ENCODE measurements around the gene NEMP2.
"Not testable (repeated sequence)": the region's sequence is repeated elsewhere in the genome, so short reads cannot be mapped to it uniquely, and the experiment has no call there.

Gene NEMP2

DNA sequence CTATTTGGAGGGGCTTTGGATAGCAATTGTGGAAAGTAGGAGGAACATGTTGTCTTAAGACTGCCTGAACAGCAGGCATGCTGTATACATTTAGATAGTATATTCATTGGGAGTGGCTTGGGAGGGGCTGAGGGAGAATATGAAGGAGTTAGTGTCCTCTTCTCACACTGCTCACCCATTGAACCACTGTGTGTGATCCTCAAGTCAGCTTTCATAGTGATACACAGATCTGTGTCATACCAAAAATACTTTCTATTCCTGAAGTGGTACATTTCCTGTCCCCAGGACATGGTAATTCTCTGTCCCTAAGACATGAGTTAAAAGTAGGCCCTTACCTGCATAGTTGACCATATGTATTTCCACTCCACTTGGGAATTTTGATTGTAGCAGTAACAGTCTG, 9.6 kb downstream of the NEMP2 start:
- DNase-seq, result no peak

- no peak for DNase-seq
These were observed 14.4 kb downstream of the NEMP2 start for GRCh38 chr2:190519975-190520767.

- no peak for DNase-seq
These were observed 17.1 kb downstream of the NEMP2 start for GRCh38 chr2:190517468-190517867.

DNA sequence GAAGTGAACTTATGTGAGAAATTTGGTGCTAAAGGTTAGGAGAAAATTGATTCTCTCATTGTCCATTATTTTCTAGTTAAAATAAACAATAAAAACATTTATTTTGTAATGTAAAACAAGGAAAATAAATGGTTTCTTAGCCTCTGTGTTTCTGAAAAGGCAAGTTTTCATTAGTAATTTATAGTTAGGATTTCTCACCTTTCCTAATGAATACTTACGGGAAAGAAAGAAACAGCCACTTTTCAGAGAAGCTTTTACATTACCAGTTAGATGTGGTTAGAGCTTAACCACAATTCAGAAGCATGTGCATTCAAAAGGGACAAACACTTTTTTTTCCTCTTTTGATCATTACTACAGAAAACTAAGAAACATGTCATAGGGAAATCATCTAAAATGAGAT, 18.8 kb downstream of the NEMP2 start:
- no peak for DNase-seq

DNA sequence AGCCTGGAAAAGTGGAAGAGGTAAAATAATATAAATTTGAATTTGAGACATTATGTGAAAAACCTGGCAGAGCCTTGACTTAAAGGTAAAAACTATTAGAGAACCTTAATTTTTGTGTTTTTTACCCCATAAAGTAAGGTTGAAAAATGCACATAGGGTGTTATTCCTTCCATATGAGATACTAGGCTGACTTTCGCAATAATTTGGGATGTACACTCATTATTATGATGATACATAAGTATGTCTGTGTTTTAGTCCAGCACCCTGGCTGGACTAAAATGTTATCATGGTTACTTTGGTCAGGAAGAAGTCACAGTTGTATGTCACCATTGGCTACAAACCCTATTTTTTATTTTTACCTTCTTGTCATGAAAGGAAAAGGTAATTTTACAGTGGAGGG, 19.8 kb downstream of the NEMP2 start:
- no peak for DNase-seq

- DNase-seq, result no peak
These were observed 20.6 kb downstream of the NEMP2 start for GRCh38 chr2:190513877-190514276.

GRCh38 chr2:190512539-190513095, 21.9 kb downstream of the NEMP2 start:
- no peak for DNase-seq

GRCh38 chr2:190511104-190511503, 23.4 kb downstream of the NEMP2 start:
- no peak for DNase-seq

DNA sequence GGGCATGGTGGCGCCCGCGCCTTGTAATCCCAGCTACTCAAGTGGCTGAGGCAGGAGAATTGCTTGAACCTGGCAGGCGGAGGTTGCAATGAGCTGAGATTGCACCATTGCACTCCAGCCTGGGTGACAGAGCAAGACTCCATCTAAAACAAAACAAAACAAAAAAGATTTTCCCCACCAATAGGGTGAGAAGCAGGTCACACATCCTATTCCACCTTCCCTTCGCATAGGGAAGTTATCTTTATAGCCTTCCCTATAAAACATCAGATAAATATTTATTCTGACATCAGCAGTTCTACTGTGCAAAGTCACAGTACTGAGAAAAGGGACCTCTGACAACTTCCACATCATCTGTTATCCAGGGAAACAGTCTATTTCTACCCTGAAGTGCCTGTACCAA, 24.6 kb downstream of the NEMP2 start:
- DNase-seq, result not testable (repeated sequence)

- no peak for DNase-seq
These were observed 27.4 kb downstream of the NEMP2 start for GRCh38 chr2:190507135-190507534.

- no peak for DNase-seq
These were observed 27.9 kb downstream of the NEMP2 start for GRCh38 chr2:190506666-190507065.

- no peak for DNase-seq
These were observed 28.8 kb downstream of the NEMP2 start for GRCh38 chr2:190505696-190506095.

DNA sequence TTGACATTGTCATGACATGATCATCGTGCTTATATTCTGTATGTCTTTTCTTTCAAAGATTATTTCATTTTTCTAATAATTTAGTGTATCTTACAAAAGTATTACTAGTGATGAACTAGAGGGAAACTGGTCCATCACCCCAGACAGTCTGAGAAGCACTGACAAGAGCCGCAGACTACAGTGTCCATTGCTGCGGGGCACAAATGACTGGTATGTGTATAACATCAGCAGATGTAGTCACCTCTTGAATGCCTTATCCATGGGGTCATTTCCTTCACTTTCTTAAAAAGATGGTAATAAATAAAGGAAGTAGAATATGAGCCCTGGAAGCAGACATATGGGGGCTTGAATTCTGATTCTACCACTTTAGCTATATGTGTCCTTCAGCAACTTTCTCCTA, 29.6 kb downstream of the NEMP2 start:
- DNase-seq, result no peak

DNA sequence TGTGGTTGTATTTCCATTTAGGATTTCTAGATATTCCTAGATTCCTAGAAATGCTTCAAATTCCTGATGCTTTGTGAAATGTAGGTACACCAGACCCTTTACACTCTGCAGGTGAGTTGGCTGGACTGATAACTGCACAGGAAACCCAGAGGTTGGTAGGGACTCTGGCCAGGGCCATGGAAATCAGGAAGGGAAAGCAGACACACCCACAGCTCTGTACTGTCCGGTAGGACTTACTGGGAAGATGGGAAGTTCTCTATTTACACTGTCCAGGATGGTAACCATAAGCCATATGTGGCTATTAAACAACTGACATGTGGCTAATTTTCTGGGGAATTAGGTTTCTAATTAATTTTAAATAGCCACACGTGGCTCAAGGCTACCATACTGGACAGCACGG, 31.4 kb downstream of the NEMP2 start:
- DNase-seq, result no peak

GRCh38 chr2:190501702-190502407, 32.7 kb downstream of the NEMP2 start:
- DNase-seq, result no peak

- no peak for DNase-seq
These were observed 33.3 kb downstream of the NEMP2 start for GRCh38 chr2:190501231-190501630.

DNA sequence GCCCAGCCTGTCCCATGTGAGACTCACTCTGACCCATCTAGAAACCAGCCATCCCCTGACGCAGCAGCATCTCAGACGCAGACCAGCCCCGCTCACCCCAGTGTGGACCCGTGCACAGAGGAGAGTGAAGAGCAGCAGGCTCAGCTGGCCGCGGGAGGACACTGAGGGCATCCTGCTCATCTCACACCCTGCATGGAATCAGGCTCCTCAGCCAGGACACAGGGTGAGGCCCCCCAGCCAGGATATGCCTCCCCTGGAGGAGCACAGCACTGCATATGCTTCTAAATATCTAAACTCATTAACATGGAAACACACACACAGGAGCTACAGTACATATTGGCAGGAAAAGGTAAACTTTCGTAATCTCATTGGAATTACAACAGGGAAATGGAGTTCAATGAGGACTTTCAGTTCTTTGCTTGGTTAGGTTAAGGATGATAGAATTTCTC, 34.4 kb downstream of the NEMP2 start:
- no peak for DNase-seq

- DNase-seq, result no peak
These were observed 35.2 kb downstream of the NEMP2 start for GRCh38 chr2:190499273-190499672.

GRCh38 chr2:190497428-190497827, 37.1 kb downstream of the NEMP2 start:
- no peak for DNase-seq

- DNase-seq, result not testable (repeated sequence)
These were observed 39.8 kb downstream of the NEMP2 start for GRCh38 chr2:190494600-190495227.

GRCh38 chr2:190493095-190493494, 41.4 kb downstream of the NEMP2 start:
- no peak for DNase-seq

GRCh38 chr2:190490502-190490901, 44.0 kb downstream of the NEMP2 start:
- DNase-seq, result no peak

- no peak for DNase-seq
These were observed 45.0 kb downstream of the NEMP2 start for GRCh38 chr2:190489475-190489874.

Measured in activated effector memory CD4-positive, alpha-beta T cell treated with anti-CD3 and anti-CD28 coated beads, Interleukin-2, amount 50 U/mL, for 16 hours (primary cell).